GM18951 (cell line): ENCODE results near the gene GPR12.

Experiments used
- POLR2A ChIP-seq: IDR thresholded peaks from 4 replicates; pipeline ENCODE4 v1.6.1; 2011; ENCODE audit warnings: mild to moderate bottlenecking; ENCODE audit not compliant: insufficient read length, insufficient read depth; ENCODE audit errors: extremely low read depth
- in situ Hi-C: fragments of 300-500 bp; cut with MboI; formaldehyde crosslinking; loops from one replicate; pipeline ENCODE4 v1.12.0; 2022; ENCODE audit warnings: low sequenced_read_pairs, mixed read lengths, inconsistent platforms; ENCODE audit not compliant: unreplicated experiment

GPR12 gene

GRCh38 chr13:26707122-26708006, 53.2 kb downstream of the GPR12 start:
- in situ Hi-C loops, result no loop called here
- TF ChIP-seq POLR2A, result no peak

- in situ Hi-C loops, result no loop called here
- no peak for TF ChIP-seq POLR2A
These were observed 54.2 kb downstream of the GPR12 start for GRCh38 chr13:26706381-26706780.

GRCh38 chr13:26705536-26705935, 55.0 kb downstream of the GPR12 start:
- in situ Hi-C loops, result no loop called here
- no peak for TF ChIP-seq POLR2A
